SU-DHL-6 (cell line): ENCODE measurements around the gene LETM1.

Experiments
- H2AFZ ChIP-seq: fragments of 200-600 bp; sonication (generic); 2 replicates; pipeline ENCODE4 v1.6.1; 2014; ENCODE audit warnings: low read depth, mild to moderate bottlenecking, moderate library complexity, mixed read lengths, antibody characterized with exemption, low read length; ENCODE audit not compliant: severe bottlenecking
- H3F3A ChIP-seq: fragments of 200-600 bp; shearing (Covaris generic); 2 replicates; pipeline ENCODE4 v1.6.0; 2016; ENCODE audit warnings: antibody characterized with exemption, mild to moderate bottlenecking; ENCODE audit not compliant: insufficient read depth
- H3K27ac ChIP-seq: fragments of 200-600 bp; sonication (generic); 2 replicates; pipeline ENCODE4 v1.5.1; 2016; ENCODE audit warnings: low read depth, mild to moderate bottlenecking, low read length, moderate library complexity, mixed read lengths
- H3K27me3 ChIP-seq: fragments of 200-600 bp; sonication (generic), shearing (Covaris generic); 2 replicates; pipeline ENCODE4 v1.6.0; 2014; ENCODE audit warnings: mild to moderate bottlenecking, low read length
- H3K36me3 ChIP-seq: fragments of 200-600 bp; sonication (generic); 2 replicates; pipeline ENCODE4 v1.6.1; 2014; ENCODE audit warnings: mild to moderate bottlenecking, low read length, mixed read lengths
- H3K4me2 ChIP-seq: fragments of 300-600, 200-600 bp; shearing (Covaris generic), sonication (generic); 2 replicates; pipeline ENCODE4 v1.6.0; 2014; ENCODE audit warnings: low read length, low read depth, mild to moderate bottlenecking; ENCODE audit not compliant: poor library complexity, severe bottlenecking
- H3K4me3 ChIP-seq: fragments of 200-600 bp; sonication (generic); 2 replicates; pipeline ENCODE4 v1.5.1; 2014; ENCODE audit warnings: antibody characterized with exemption, low read length, mild to moderate bottlenecking, mixed read lengths; ENCODE audit not compliant: insufficient read depth, poor library complexity, severe bottlenecking
- H3K79me2 ChIP-seq: fragments of 200-600 bp; sonication (generic); 2 replicates; pipeline ENCODE4 v1.6.1; 2014; ENCODE audit warnings: mild to moderate bottlenecking, low read length, moderate library complexity; ENCODE audit not compliant: insufficient read depth
- H3K9ac ChIP-seq: fragments of 200-600 bp; sonication (generic); 2 replicates; pipeline ENCODE4 v1.7.0; 2014; ENCODE audit warnings: mild to moderate bottlenecking, low read length
- H3K9me2 ChIP-seq: fragments of 200-600 bp; sonication (generic); replicated peaks from 2 replicates; pipeline ENCODE4 v1.6.1; 2014; ENCODE audit warnings: low read length; ENCODE audit not compliant: insufficient read depth
- H3K9me3 ChIP-seq: fragments of 200-600 bp; sonication (generic); 2 replicates; pipeline ENCODE4 v1.6.1; 2014; ENCODE audit warnings: low read length, mixed read lengths; ENCODE audit not compliant: insufficient read depth
- H4K20me1 ChIP-seq: fragments of 200-600 bp; sonication (generic); 2 replicates; pipeline ENCODE4 v1.6.1; 2014; ENCODE audit warnings: low read depth, mild to moderate bottlenecking, antibody characterized with exemption, low read length, moderate library complexity, mixed read lengths
- EZH2phosphoT487 ChIP-seq: fragments of 200-600 bp; sonication (generic), shearing (Covaris generic); conservative IDR thresholded peaks from 2 replicates; pipeline ENCODE4 v1.6.1; 2018; ENCODE audit warnings: mild to moderate bottlenecking, antibody characterized with exemption, low read length, moderate library complexity, mixed read lengths
- TF ChIP-seq, protein P1 (sequence below): fragments of 200-600 bp; sonication (generic); IDR thresholded peaks from one replicate; pipeline ENCODE4 v1.5.1; 2017; ENCODE audit warnings: antibody characterized with exemption, mild to moderate bottlenecking, low read length, moderate library complexity; ENCODE audit not compliant: insufficient read depth, poor library complexity, severe bottlenecking

Gene LETM1

DNA sequence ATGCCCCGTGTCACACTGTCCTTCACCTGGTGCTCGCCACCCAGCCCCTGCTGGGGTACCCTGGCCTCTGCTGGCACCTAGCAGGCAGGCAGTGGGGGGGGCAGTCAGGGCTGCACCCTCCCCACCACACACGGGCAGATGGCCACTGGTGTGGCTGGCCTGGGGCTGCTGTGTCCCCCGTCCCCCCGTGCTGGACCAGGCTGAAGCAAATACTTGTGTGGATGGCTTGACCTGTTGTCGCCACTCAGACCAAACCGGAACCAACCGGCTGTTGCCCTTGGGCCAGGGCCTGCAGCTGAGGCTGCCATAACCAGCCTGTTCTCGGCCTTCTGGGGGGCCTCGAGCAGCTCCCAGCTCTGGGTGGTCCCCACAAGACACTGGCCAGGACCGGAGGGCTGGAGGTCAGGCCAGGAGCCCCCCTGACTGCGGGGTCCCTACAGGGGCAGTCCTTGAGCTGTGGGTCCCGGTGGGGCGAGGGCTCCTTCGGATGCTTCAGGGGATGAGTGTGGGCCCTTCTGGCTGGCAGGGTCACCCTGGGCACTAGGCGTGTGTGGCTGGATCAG lies 58.6 kb downstream of the LETM1 start:
- TF ChIP-seq EZH2phosphoT487: no peak
- TF ChIP-seq, protein P1, sequence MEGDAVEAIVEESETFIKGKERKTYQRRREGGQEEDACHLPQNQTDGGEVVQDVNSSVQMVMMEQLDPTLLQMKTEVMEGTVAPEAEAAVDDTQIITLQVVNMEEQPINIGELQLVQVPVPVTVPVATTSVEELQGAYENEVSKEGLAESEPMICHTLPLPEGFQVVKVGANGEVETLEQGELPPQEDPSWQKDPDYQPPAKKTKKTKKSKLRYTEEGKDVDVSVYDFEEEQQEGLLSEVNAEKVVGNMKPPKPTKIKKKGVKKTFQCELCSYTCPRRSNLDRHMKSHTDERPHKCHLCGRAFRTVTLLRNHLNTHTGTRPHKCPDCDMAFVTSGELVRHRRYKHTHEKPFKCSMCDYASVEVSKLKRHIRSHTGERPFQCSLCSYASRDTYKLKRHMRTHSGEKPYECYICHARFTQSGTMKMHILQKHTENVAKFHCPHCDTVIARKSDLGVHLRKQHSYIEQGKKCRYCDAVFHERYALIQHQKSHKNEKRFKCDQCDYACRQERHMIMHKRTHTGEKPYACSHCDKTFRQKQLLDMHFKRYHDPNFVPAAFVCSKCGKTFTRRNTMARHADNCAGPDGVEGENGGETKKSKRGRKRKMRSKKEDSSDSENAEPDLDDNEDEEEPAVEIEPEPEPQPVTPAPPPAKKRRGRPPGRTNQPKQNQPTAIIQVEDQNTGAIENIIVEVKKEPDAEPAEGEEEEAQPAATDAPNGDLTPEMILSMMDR: no peak
- Histone ChIP-seq H3K27me3 (no peaks in the 10 kb centered on the region), H2AFZ (no peak overlapping the region), H3K4me2 (no peak overlapping the region), H4K20me1 (no peaks in the 10 kb centered on the region), H3K9ac (no peak overlapping the region), H3K4me3 (no peak overlapping the region), H3F3A (no peaks in the 10 kb centered on the region), H3K9me3 (no peaks in the 10 kb centered on the region), H3K36me3 (no peaks in the 10 kb centered on the region), H3K79me2 (no peaks in the 10 kb centered on the region), H3K9me2 (no peaks in the 10 kb centered on the region), H3K27ac (no peak overlapping the region)

DNA sequence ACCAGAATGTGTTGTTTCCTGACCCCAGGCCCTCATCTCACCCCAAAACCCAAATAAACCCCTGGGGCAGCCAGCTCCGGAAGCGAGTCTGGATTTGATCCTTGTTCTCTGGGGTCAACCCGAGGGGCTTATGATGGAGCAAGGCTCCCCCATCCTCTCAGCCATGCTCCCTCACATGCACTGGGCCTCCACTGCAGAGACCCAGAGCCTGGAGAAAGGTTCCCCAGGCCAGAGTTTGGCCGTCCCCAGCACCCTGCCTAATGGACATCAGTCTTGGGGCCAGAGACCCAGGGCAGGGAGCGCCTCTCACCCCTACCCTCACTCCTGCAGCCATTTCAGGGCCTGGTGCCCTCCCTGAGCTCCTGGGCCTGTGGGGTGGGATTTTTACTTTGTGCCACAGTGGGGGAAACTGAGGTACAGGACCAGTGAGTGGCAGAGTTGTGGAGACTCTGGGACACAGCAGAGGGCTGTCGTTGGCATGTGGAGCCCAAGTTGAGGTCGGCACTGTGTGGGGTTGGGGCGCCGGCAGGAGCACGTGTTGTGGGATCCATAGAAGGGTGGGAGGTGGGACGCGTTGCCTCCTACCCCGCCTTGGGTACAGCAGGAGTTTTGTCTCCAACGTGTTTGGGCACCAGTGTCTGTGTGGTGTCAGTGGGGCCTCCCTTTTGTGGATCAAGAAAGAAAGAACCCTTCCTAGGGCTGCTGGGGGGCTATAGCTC lies 59.3 kb downstream of the LETM1 start:
- H3K9me2 ChIP-seq: no peaks in the 10 kb centered on the region
- no peak overlapping the region for H3K9ac ChIP-seq
- no peak overlapping the region for H3K4me3 ChIP-seq
- no peaks in the 10 kb centered on the region for H4K20me1 ChIP-seq
- H3K27me3 ChIP-seq: no peaks in the 10 kb centered on the region
- no peak overlapping the region for H3K27ac ChIP-seq
- no peak overlapping the region for H2AFZ ChIP-seq
- H3K4me2 ChIP-seq: no peak overlapping the region
- H3K36me3 ChIP-seq: no peaks in the 10 kb centered on the region
- no peaks in the 10 kb centered on the region for H3K9me3 ChIP-seq
- H3F3A ChIP-seq: no peaks in the 10 kb centered on the region
- no peaks in the 10 kb centered on the region for H3K79me2 ChIP-seq
- TF ChIP-seq EZH2phosphoT487: no peak

GRCh38 chr4:1795299-1796195 lies 60.4 kb downstream of the LETM1 start:
- Histone ChIP-seq H4K20me1 (no peaks in the 10 kb centered on the region), H3K79me2 (no peaks in the 10 kb centered on the region), H3K4me2 (no peak overlapping the region), H3K4me3 (no peak overlapping the region), H3F3A (no peaks in the 10 kb centered on the region), H3K9me2 (no peaks in the 10 kb centered on the region), H3K27ac (no peak overlapping the region), H3K9ac (no peak overlapping the region), H3K36me3 (no peaks in the 10 kb centered on the region), H3K27me3 (no peaks in the 10 kb centered on the region), H3K9me3 (no peaks in the 10 kb centered on the region), H2AFZ (no peak overlapping the region)
- TF ChIP-seq, protein P1: no peak
- no peak for TF ChIP-seq EZH2phosphoT487
